Measurements from ENCODE around the gene CCS.
A peak's percentile ranks its signal among the peaks of the same experiment; 100 is the strongest.
"Not testable (repeated sequence)": the region's sequence is repeated elsewhere in the genome, so short reads cannot be mapped to it uniquely, and the experiment has no call there.

Gene CCS

GRCh38 chr11:66561178-66561974 lies 31.6 kb upstream of the CCS start:
- DNase-seq = no peak

GRCh38 chr11:66561975-66562248 lies 31.1 kb upstream of the CCS start:
- DNase-seq = no peak

GRCh38 chr11:66562275-66562674 lies 30.7 kb upstream of the CCS start:
- no peak for DNase-seq

GRCh38 chr11:66562907-66563583 lies 29.9 kb upstream of the CCS start:
- DNase-seq = no peak

- no peak for DNase-seq
Measured at GRCh38 chr11:66563832-66564231, 29.2 kb upstream of the CCS start.

GRCh38 chr11:66564538-66564937 lies 28.4 kb upstream of the CCS start:
- no peak for DNase-seq

GRCh38 chr11:66564984-66565383 lies 28.0 kb upstream of the CCS start:
- no peak for DNase-seq

- no peak for DNase-seq
Measured at GRCh38 chr11:66566221-66566620, 26.8 kb upstream of the CCS start.

GRCh38 chr11:66567787-66568123 lies 25.2 kb upstream of the CCS start:
- DNase-seq = no peak

GRCh38 chr11:66568124-66568916 lies 24.7 kb upstream of the CCS start, which contains the start of gene CTSF:
TSS of gene CTSF (minus strand) at chr11:66568606. CDS start at chr11:66568486, 120 bp downstream.
- DNase-seq = peak in 1 of 2 experiments; percentile 69

- DNase-seq = no peak
Measured at GRCh38 chr11:66569076-66569475, 23.9 kb upstream of the CCS start.

- no peak for DNase-seq
Measured at GRCh38 chr11:66570079-66570849, 22.7 kb upstream of the CCS start.

- no peak for DNase-seq
Measured at GRCh38 chr11:66570850-66571180, 22.2 kb upstream of the CCS start.

- no peak for DNase-seq
Measured at GRCh38 chr11:66579017-66579606, 13.9 kb upstream of the CCS start.

GRCh38 chr11:66580803-66581202 lies 12.2 kb upstream of the CCS start:
- DNase-seq = no peak

- DNase-seq = no peak
Measured at GRCh38 chr11:66581261-66581660, 11.7 kb upstream of the CCS start.

GRCh38 chr11:66582565-66583147 lies 10.3 kb upstream of the CCS start:
- DNase-seq = not testable (repeated sequence)

- not testable (repeated sequence) for DNase-seq
Measured at GRCh38 chr11:66585447-66585846, 7.5 kb upstream of the CCS start.

- no peak for DNase-seq
Measured at GRCh38 chr11:66586136-66586535, 6.8 kb upstream of the CCS start.

- DNase-seq = not testable (repeated sequence)
Measured at GRCh38 chr11:66589315-66589714, 3.7 kb upstream of the CCS start.

- no peak for DNase-seq
Measured at GRCh38 chr11:66589996-66590675, 2.8 kb upstream of the CCS start.

- no peak for DNase-seq
Measured at GRCh38 chr11:66591175-66591574, 1.8 kb upstream of the CCS start.
